ENCODE measurements around the gene BPIFB3. TPM values are rescaled to one million over a fixed set of nuclear protein-coding genes. Genes with fewer than 3 reads are reported as not detected.

BPIFB3 gene
- total and polyA plus RNA-seq, 2 of the 13 experiments (the other 11 are each of a cell fraction or from before 2014, with no cell fraction given), result 0.09 TPM; not detected in 1

GRCh38 chr20:33007376-33008335 lies 46.0 kb upstream of the BPIFB3 start, which contains the start of gene BPIFB2 (continued):
- peak; percentile 77 for TF ChIP-seq ZNF577 (CRISPR knock-in tag; IDR thresholded peaks at IDR 0.05; ENCODE audit: borderline replicate concordance, low read depth)
- peak; percentile 95 for TF ChIP-seq ZNF788 (CRISPR knock-in tag; IDR thresholded peaks at IDR 0.05; ENCODE audit: borderline replicate concordance)
- TF ChIP-seq ZNF790 (CRISPR knock-in tag; IDR thresholded peaks at IDR 0.05; ENCODE audit: borderline replicate concordance), result no peak
- peak; percentile 91 for TF ChIP-seq SKIL (CRISPR knock-in tag; IDR thresholded peaks at IDR 0.05; ENCODE audit: borderline replicate concordance)
- peak; percentile 83; the same call in 1 of the 2 replicates for TF ChIP-seq ZNF160 (CRISPR knock-in tag; IDR thresholded peaks at IDR 0.05)
- peak; percentile 87 for TF ChIP-seq KLF13 (CRISPR knock-in tag; IDR thresholded peaks at IDR 0.05)
- no peak for TF ChIP-seq SP1 (IDR thresholded peaks at IDR 0.05)
- TF ChIP-seq SP1 (CRISPR knock-in tag; IDR thresholded peaks at IDR 0.05), result peak; percentile 34
- TF ChIP-seq CEBPZ (IDR thresholded peaks at IDR 0.05; ENCODE audit: low read length), result no peak
- peak; percentile 10 for TF ChIP-seq TAF15 (IDR thresholded peaks at IDR 0.05; ENCODE audit: low read depth, low read length, poor library complexity, severe bottlenecking)
- no peak; the same call in none of the 2 replicates for TF ChIP-seq ETV6 (CRISPR knock-in tag; conservative IDR thresholded peaks at IDR 0.05)
- TF ChIP-seq GMEB1 (CRISPR knock-in tag; IDR thresholded peaks at IDR 0.05; ENCODE audit: borderline replicate concordance), result peak; percentile 73
- TF ChIP-seq STAT5B (CRISPR knock-in tag; IDR thresholded peaks at IDR 0.05), result no peak
- TF ChIP-seq E2F5 (CRISPR knock-in tag; conservative IDR thresholded peaks at IDR 0.05), result 0 out of 2 replicates have a peak, but pooled peaks have one; percentile 2
- TF ChIP-seq TMF1 (CRISPR knock-in tag; IDR thresholded peaks at IDR 0.05; ENCODE audit: low read depth), result peak; percentile 21; the same call in 1 of the 2 replicates
- no peak; the same call in 1 of the 2 replicates for TF ChIP-seq SSRP1 (CRISPR knock-in tag; IDR thresholded peaks at IDR 0.05)
- no peak for TF ChIP-seq PAWR (CRISPR knock-in tag; IDR thresholded peaks at IDR 0.05; ENCODE audit: borderline replicate concordance)
- TF ChIP-seq MXD3 (CRISPR knock-in tag; IDR thresholded peaks at IDR 0.05), result peak; percentile 25; the same call in 1 of the 2 replicates
